HepG2 (cell line): ENCODE results near the gene VPS9D1. TPM values are rescaled to one million over a fixed set of nuclear protein-coding genes. Genes with fewer than 3 reads are reported as not detected.
A peak's percentile ranks its signal among the peaks of the same experiment; 100 is the strongest.

ENCODE experiments used
- FIP1L1 ChIP-seq: fragments of 200-400 bp; formaldehyde crosslinking; IDR thresholded peaks from 2 replicates; pipeline ENCODE4 v1.6.1; 2018; ENCODE audit warnings: low read depth, mild to moderate bottlenecking, low read length, moderate library complexity, borderline replicate concordance; ENCODE audit not compliant: insufficient read depth
- FOSL2 ChIP-seq: sonication (generic); formaldehyde crosslinking; IDR thresholded peaks from 2 replicates; pipeline ENCODE4 v1.4.0; 2020; ENCODE audit warnings: missing genetic modification reagents
- IKZF1 ChIP-seq: fragments of 450-650 bp; IDR thresholded peaks from 2 replicates; pipeline ENCODE4 v1.7.1; 2016
- IRF2 ChIP-seq: IDR thresholded peaks from 2 replicates; pipeline ENCODE4 v1.6.1; 2018; ENCODE audit warnings: missing genetic modification reagents, missing compliant biosample characterization
- KMT2B ChIP-seq: IDR thresholded peaks from 2 replicates; pipeline ENCODE4 v1.6.1; 2016; ENCODE audit warnings: missing genetic modification reagents, missing compliant biosample characterization
- PAX8 ChIP-seq: sonication (generic); formaldehyde crosslinking; IDR thresholded peaks from 2 replicates; pipeline ENCODE4 v1.8.0; 2022; ENCODE audit warnings: mild to moderate bottlenecking, missing genetic modification reagents, borderline replicate concordance
- RXRB ChIP-seq: IDR thresholded peaks from 2 replicates; pipeline ENCODE4 v1.6.1; 2016; ENCODE audit warnings: borderline replicate concordance, missing genetic modification reagents, missing compliant biosample characterization
- SPEN ChIP-seq: sonication (generic); formaldehyde crosslinking; IDR thresholded peaks from 2 replicates; pipeline ENCODE4 v1.5.1; 2020; ENCODE audit warnings: low read depth, mild to moderate bottlenecking, missing genetic modification reagents
- TOPORS ChIP-seq: sonication (generic); formaldehyde crosslinking; IDR thresholded peaks from 2 replicates; pipeline ENCODE4 v1.8.0; 2023; ENCODE audit warnings: mild to moderate bottlenecking, missing genetic modification reagents
- YEATS4 ChIP-seq: sonication (generic); formaldehyde crosslinking; IDR thresholded peaks from 2 replicates; pipeline ENCODE4 v1.4.0; 2020; ENCODE audit warnings: missing genetic modification reagents, borderline replicate concordance
- ZFP37 ChIP-seq: sonication (generic); formaldehyde crosslinking; IDR thresholded peaks from 2 replicates; pipeline ENCODE4 v1.4.0; 2020; ENCODE audit warnings: missing genetic modification reagents, borderline replicate concordance
- ZFP91 ChIP-seq: sonication (generic); formaldehyde crosslinking; IDR thresholded peaks from 2 replicates; pipeline ENCODE4 v1.9.0; 2022; ENCODE audit warnings: missing genetic modification reagents, mild to moderate bottlenecking, borderline replicate concordance
- ZNF34 ChIP-seq: sonication (generic); formaldehyde crosslinking; IDR thresholded peaks from 2 replicates; pipeline ENCODE4 v1.4.0; 2020; ENCODE audit warnings: mild to moderate bottlenecking, missing genetic modification reagents, borderline replicate concordance
- ZNF431 ChIP-seq: sonication (generic); formaldehyde crosslinking; IDR thresholded peaks from 2 replicates; pipeline ENCODE4 v1.9.0; 2022; ENCODE audit warnings: missing genetic modification reagents, low read depth, mild to moderate bottlenecking, borderline replicate concordance
- ZNF558 ChIP-seq: sonication (generic); formaldehyde crosslinking; IDR thresholded peaks from 2 replicates; pipeline ENCODE4 v1.9.0; 2022; ENCODE audit warnings: mild to moderate bottlenecking, missing genetic modification reagents, borderline replicate concordance
- ZNF660 ChIP-seq: sonication (generic); formaldehyde crosslinking; IDR thresholded peaks from 2 replicates; pipeline ENCODE4 v1.5.1; 2020; ENCODE audit warnings: mild to moderate bottlenecking, low read depth, missing genetic modification reagents, borderline replicate concordance
- polyA plus RNA-seq, 8 experiments: library from polyadenylated mRNA; depleted of rRNA in 3 of 8; stranded (reverse) in 7 of 8; unstranded in 1 of 8; fragments of >200 nt; fragmentation: Illumina TruSeq in 4 of 8; extraction: Trizol in 4 of 8; gene quantifications; 2 replicates each; pipeline versions ENCODE4 v1.2.1 to v1.2.3, GENCODE V29; 2011 to 2016; ENCODE audit warnings: low read depth in 4 of 8, missing spikeins in 1 of 8, mixed read lengths in 1 of 8; ENCODE audit not compliant: insufficient read depth in 1 of 8
- total RNA-seq, 5 experiments: library from RNA; depleted of rRNA; stranded (reverse); fragments of >200 nt; fragmentation: Illumina TruSeq; extraction: Trizol; gene quantifications; 2 replicates each; pipeline ENCODE4 v1.2.3, GENCODE V29; 2016; ENCODE audit warnings: low read depth in 1 of 5
- TF ChIP-seq, protein P1 (sequence below): IDR thresholded peaks from 2 replicates; pipeline ENCODE4 v1.4.0; 2020; ENCODE audit warnings: mild to moderate bottlenecking, missing genetic modification reagents
- TF ChIP-seq, protein P2 (sequence below): sonication (generic); formaldehyde crosslinking; IDR thresholded peaks from 2 replicates; pipeline ENCODE4 v1.4.0; 2020; ENCODE audit warnings: missing genetic modification reagents, mild to moderate bottlenecking, borderline replicate concordance
- TF ChIP-seq, protein P3 (sequence below): sonication (generic); formaldehyde crosslinking; IDR thresholded peaks from 2 replicates; pipeline ENCODE4 v1.5.0; 2020; ENCODE audit warnings: missing genetic modification reagents

VPS9D1 gene
- total and polyA plus RNA-seq, 2 of the 13 experiments (the other 11 are each of a cell fraction or from before 2014, with no cell fraction given): 10.1 to 13.2 TPM

GRCh38 chr16:89720813-89721545 lies at the start of gene VPS9D1, which contains the start of gene ZNF276 (continued):
- peak; percentile 46; the same call in 1 of the 2 replicates for TF ChIP-seq IRF2 (CRISPR knock-in tag)
- TF ChIP-seq, protein P1, sequence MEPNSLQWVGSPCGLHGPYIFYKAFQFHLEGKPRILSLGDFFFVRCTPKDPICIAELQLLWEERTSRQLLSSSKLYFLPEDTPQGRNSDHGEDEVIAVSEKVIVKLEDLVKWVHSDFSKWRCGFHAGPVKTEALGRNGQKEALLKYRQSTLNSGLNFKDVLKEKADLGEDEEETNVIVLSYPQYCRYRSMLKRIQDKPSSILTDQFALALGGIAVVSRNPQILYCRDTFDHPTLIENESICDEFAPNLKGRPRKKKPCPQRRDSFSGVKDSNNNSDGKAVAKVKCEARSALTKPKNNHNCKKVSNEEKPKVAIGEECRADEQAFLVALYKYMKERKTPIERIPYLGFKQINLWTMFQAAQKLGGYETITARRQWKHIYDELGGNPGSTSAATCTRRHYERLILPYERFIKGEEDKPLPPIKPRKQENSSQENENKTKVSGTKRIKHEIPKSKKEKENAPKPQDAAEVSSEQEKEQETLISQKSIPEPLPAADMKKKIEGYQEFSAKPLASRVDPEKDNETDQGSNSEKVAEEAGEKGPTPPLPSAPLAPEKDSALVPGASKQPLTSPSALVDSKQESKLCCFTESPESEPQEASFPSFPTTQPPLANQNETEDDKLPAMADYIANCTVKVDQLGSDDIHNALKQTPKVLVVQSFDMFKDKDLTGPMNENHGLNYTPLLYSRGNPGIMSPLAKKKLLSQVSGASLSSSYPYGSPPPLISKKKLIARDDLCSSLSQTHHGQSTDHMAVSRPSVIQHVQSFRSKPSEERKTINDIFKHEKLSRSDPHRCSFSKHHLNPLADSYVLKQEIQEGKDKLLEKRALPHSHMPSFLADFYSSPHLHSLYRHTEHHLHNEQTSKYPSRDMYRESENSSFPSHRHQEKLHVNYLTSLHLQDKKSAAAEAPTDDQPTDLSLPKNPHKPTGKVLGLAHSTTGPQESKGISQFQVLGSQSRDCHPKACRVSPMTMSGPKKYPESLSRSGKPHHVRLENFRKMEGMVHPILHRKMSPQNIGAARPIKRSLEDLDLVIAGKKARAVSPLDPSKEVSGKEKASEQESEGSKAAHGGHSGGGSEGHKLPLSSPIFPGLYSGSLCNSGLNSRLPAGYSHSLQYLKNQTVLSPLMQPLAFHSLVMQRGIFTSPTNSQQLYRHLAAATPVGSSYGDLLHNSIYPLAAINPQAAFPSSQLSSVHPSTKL: 0 out of 2 replicates have a peak, but pooled peaks have one; percentile 43
- no peak; the same call in none of the 2 replicates for TF ChIP-seq TOPORS (CRISPR knock-in tag)
- no peak for TF ChIP-seq IKZF1
- TF ChIP-seq, protein P2, sequence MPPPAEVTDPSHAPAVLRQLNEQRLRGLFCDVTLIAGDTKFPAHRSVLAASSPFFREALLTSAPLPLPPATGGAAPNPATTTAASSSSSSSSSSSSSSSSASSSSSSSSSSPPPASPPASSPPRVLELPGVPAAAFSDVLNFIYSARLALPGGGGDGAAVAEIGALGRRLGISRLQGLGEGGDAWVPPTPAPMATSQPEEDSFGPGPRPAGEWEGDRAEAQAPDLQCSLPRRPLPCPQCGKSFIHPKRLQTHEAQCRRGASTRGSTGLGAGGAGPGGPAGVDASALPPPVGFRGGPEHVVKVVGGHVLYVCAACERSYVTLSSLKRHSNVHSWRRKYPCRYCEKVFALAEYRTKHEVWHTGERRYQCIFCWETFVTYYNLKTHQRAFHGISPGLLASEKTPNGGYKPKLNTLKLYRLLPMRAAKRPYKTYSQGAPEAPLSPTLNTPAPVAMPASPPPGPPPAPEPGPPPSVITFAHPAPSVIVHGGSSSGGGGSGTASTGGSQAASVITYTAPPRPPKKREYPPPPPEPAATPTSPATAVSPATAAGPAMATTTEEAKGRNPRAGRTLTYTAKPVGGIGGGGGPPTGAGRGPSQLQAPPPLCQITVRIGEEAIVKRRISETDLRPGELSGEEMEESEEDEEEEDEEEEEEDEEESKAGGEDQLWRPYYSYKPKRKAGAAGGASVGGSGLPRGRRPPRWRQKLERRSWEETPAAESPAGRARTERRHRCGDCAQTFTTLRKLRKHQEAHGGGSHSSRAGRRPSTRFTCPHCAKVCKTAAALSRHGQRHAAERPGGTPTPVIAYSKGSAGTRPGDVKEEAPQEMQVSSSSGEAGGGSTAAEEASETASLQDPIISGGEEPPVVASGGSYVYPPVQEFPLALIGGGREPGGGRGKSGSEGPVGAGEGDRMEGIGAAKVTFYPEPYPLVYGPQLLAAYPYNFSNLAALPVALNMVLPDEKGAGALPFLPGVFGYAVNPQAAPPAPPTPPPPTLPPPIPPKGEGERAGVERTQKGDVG (CRISPR knock-in tag): no peak
- peak; percentile 41; the same call in 1 of the 2 replicates for TF ChIP-seq ZNF558 (CRISPR knock-in tag)
- TF ChIP-seq PAX8 (CRISPR knock-in tag): peak; percentile 90; the same call in 1 of the 2 replicates
- peak; percentile 94 for TF ChIP-seq ZNF431
- TF ChIP-seq ZNF660 (CRISPR knock-in tag): no peak
- peak; percentile 68 for TF ChIP-seq KMT2B (CRISPR knock-in tag)
- TF ChIP-seq ZNF34: peak; percentile 99
- TF ChIP-seq RXRB (CRISPR knock-in tag): no peak; the same call in 1 of the 2 replicates
- no peak for TF ChIP-seq ZFP37
- TF ChIP-seq SPEN (CRISPR knock-in tag): peak; percentile 97
- peak; percentile 100 for TF ChIP-seq YEATS4 (CRISPR knock-in tag)
- peak; percentile 16; the same call in 1 of the 2 replicates for TF ChIP-seq FOSL2 (CRISPR knock-in tag)
- TF ChIP-seq, protein P3, sequence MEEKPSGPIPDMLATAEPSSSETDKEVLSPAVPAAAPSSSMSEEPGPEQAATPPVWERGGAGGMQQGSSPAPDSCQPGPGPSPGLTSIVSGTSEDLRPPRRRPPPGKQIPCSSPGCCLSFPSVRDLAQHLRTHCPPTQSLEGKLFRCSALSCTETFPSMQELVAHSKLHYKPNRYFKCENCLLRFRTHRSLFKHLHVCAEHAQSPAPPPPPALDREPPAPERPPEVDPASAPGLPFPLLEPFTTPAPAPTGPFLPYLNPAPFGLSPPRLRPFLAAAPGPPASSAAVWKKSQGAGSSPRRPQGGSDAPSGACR: no peak; the same call in 1 of the 2 replicates
- peak; percentile 84 for TF ChIP-seq ZFP91 (CRISPR knock-in tag)
- TF ChIP-seq FIP1L1: peak; percentile 86; the same call in 1 of the 2 replicates
